Measurements from ENCODE around the gene RPL3.

RPL3 gene

DNA sequence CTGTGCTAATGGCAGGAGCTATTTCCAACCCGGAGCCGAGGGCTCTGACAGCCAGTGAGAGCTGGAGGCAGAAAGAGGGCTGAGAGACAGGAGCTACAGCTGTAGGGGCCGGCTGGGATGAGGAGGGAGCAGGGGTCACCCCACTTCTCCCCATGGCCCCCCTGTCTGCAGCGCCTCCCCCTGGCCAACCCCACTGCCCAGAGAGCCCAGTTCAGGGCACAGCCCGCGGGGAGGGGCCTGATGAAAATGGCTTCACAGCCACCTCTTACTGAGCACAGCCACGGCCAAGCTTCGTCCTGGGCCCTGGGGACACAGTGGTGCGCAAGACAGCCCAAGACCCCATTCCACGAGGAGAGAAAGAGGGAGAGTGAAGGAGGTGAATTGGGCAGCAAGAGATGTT, 27.9 kb downstream of the RPL3 start:
- peaks cover 19% of the 10 kb centered on the region for H3K27me3 ChIP-seq (ENCODE audit: insufficient read depth, low read length)

DNA sequence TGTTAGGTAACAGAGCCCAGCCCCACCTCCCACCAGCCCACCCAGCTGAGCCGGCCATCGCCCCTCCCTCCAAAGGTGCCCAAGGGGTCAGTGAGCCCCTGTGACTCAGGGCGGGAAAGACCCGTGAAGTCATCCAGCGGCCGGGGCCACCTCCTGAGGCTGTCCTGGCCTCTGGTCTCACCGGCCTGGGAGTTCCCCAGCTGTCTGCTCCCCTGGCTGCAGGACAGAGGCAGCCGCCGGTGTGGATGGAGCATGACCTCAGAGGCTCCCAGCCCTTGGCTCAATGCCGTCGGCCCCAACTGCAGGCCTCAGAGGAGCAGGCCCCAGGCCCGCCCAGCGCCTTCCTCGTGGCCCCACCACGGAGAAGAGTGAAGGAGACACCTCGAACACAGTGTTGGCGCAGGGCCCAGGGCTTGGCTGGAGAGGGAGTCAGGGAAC, 28.7 kb downstream of the RPL3 start:
- H3K9me2 ChIP-seq (ENCODE audit: low read depth, low read length), result no peaks in the 10 kb centered on the region
- H2AFZ ChIP-seq (ENCODE audit: low read length), result no peak overlapping the region
- no peaks in the 10 kb centered on the region for H3K36me3 ChIP-seq (ENCODE audit: insufficient read depth, low read length)
- H3K9me3 ChIP-seq (ENCODE audit: low read length), result no peaks in the 10 kb centered on the region
- no peaks in the 10 kb centered on the region for H3F3A ChIP-seq (ENCODE audit: insufficient read depth, low read length)
- H4K20me1 ChIP-seq (ENCODE audit: insufficient read depth, low read length), result no peaks in the 10 kb centered on the region
- no peaks in the 10 kb centered on the region for H3K79me2 ChIP-seq (ENCODE audit: insufficient read depth, low read length)
- no peak overlapping the region for H3K4me2 ChIP-seq (ENCODE audit: low read length)
- no peak overlapping the region for H3K4me3 ChIP-seq (ENCODE audit: low read depth, low read length, poor library complexity, severe bottlenecking)
- peaks cover 19% of the 10 kb centered on the region for H3K27me3 ChIP-seq (ENCODE audit: insufficient read depth, low read length)
- H3K4me1 ChIP-seq (ENCODE audit: insufficient read depth, low read length, severe bottlenecking), result no peaks in the 10 kb centered on the region
- no peak overlapping the region for H3K9ac ChIP-seq (ENCODE audit: low read length)
- no peak for TF ChIP-seq EZH2 (IDR thresholded peaks at IDR 0.05; ENCODE audit: borderline replicate concordance, low read length)
- TF ChIP-seq, protein P1, sequence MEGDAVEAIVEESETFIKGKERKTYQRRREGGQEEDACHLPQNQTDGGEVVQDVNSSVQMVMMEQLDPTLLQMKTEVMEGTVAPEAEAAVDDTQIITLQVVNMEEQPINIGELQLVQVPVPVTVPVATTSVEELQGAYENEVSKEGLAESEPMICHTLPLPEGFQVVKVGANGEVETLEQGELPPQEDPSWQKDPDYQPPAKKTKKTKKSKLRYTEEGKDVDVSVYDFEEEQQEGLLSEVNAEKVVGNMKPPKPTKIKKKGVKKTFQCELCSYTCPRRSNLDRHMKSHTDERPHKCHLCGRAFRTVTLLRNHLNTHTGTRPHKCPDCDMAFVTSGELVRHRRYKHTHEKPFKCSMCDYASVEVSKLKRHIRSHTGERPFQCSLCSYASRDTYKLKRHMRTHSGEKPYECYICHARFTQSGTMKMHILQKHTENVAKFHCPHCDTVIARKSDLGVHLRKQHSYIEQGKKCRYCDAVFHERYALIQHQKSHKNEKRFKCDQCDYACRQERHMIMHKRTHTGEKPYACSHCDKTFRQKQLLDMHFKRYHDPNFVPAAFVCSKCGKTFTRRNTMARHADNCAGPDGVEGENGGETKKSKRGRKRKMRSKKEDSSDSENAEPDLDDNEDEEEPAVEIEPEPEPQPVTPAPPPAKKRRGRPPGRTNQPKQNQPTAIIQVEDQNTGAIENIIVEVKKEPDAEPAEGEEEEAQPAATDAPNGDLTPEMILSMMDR (IDR thresholded peaks at IDR 0.05; ENCODE audit: low read length), result no peak
- H3K27ac ChIP-seq (ENCODE audit: low read depth, low read length, poor library complexity, severe bottlenecking), result no peak overlapping the region

More for the DNA sequence above, 27.9 kb downstream of the RPL3 start:
- TF ChIP-seq EZH2 (IDR thresholded peaks at IDR 0.05; ENCODE audit: borderline replicate concordance, low read length), result no peak
- TF ChIP-seq, protein P1 (IDR thresholded peaks at IDR 0.05; ENCODE audit: low read length), result no peak
- Histone ChIP-seq H2AFZ (ENCODE audit: low read length) (no peak overlapping the region), H3K9me3 (ENCODE audit: low read length) (no peaks in the 10 kb centered on the region), H3K9me2 (ENCODE audit: low read depth, low read length) (no peaks in the 10 kb centered on the region), H3K79me2 (ENCODE audit: insufficient read depth, low read length) (no peaks in the 10 kb centered on the region), H3K4me1 (ENCODE audit: insufficient read depth, low read length, severe bottlenecking) (no peaks in the 10 kb centered on the region), H3K4me2 (ENCODE audit: low read length) (no peak overlapping the region), H3K36me3 (ENCODE audit: insufficient read depth, low read length) (no peaks in the 10 kb centered on the region), H3K4me3 (ENCODE audit: low read depth, low read length, poor library complexity, severe bottlenecking) (no peak overlapping the region), H4K20me1 (ENCODE audit: insufficient read depth, low read length) (no peaks in the 10 kb centered on the region), H3F3A (ENCODE audit: insufficient read depth, low read length) (no peaks in the 10 kb centered on the region), H3K9ac (ENCODE audit: low read length) (no peak overlapping the region), H3K27ac (ENCODE audit: low read depth, low read length, poor library complexity, severe bottlenecking) (no peak overlapping the region)

DNA sequence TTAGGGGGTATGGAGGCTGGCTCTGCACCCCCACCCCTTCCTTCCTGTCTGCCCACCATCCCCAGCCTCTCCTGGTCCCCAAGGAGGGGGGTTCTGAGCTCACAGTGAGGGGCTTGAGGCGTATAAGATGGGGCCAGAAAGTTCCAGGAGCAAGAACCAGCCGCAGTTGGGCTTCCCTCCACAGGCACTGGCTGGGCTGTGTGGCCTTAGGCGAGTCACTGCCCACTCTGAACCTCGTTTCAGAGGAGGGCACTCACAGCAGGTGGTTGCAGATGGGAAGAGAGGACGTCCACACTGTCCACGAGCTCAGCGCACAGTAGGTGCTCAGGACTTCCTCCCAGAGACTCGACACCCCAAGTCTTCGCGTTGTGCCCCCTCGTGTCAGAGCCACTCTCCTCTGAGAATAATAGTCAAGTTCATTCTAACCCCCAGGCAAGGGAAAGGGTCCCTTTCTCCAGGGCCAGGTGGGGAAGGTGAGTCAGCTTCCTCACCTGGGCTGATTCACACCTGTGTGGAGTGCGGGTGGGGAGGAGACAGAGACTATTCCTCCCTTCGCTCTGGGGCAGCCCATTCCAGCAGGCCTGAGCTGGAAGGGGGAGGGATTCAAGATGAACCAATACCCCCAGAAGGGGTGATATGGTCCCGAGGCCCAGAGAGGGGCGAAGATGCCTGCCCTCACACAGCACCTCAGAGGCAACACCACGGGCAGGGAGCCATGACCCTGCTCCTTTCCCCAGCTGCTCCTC, 29.3 kb downstream of the RPL3 start:
- H3K4me3 ChIP-seq (ENCODE audit: low read depth, low read length, poor library complexity, severe bottlenecking), result no peak overlapping the region
- H4K20me1 ChIP-seq (ENCODE audit: insufficient read depth, low read length), result no peaks in the 10 kb centered on the region
- no peak for TF ChIP-seq EZH2 (IDR thresholded peaks at IDR 0.05; ENCODE audit: borderline replicate concordance, low read length)
- TF ChIP-seq, protein P1 (IDR thresholded peaks at IDR 0.05; ENCODE audit: low read length), result no peak
- H3K27ac ChIP-seq (ENCODE audit: low read depth, low read length, poor library complexity, severe bottlenecking), result no peak overlapping the region
- H3K4me1 ChIP-seq (ENCODE audit: insufficient read depth, low read length, severe bottlenecking), result no peaks in the 10 kb centered on the region
- no peaks in the 10 kb centered on the region for H3F3A ChIP-seq (ENCODE audit: insufficient read depth, low read length)
- H3K9ac ChIP-seq (ENCODE audit: low read length), result no peak overlapping the region
- no peak overlapping the region for H2AFZ ChIP-seq (ENCODE audit: low read length)
- no peaks in the 10 kb centered on the region for H3K9me2 ChIP-seq (ENCODE audit: low read depth, low read length)
- no peak overlapping the region for H3K4me2 ChIP-seq (ENCODE audit: low read length)
- peaks cover 19% of the 10 kb centered on the region for H3K27me3 ChIP-seq (ENCODE audit: insufficient read depth, low read length)
- H3K79me2 ChIP-seq (ENCODE audit: insufficient read depth, low read length), result no peaks in the 10 kb centered on the region
- no peaks in the 10 kb centered on the region for H3K9me3 ChIP-seq (ENCODE audit: low read length)
- H3K36me3 ChIP-seq (ENCODE audit: insufficient read depth, low read length), result no peaks in the 10 kb centered on the region

Data from OCI-LY1 (cell line).